ENCODE results near the gene TESK2. TPM values are rescaled to one million over a fixed set of nuclear protein-coding genes. Genes with fewer than 3 reads are reported as not detected.
A peak's percentile ranks its signal among the peaks of the same experiment; 100 is the strongest.
"Not testable (repeated sequence)": the region's sequence is repeated elsewhere in the genome, so short reads cannot be mapped to it uniquely, and the experiment has no call there.

TESK2 gene
- polyA plus RNA-seq, 3 donors: 3.9 to 13.1 (median 4.1) TPM

- Histone ChIP-seq H3K9me3 (replicated peaks in 1 of 2; ENCODE audit: control insufficient read depth in 1 of 2, insufficient read depth in 1 of 2, low read length in 2 of 2) (no peaks in the 10 kb centered on the region), H3K36me3 (replicated peaks in 1 of 2; ENCODE audit: control insufficient read depth in 1 of 2, insufficient read depth in 2 of 2, low read length in 2 of 2) (no peaks in the 10 kb centered on the region), H3K27ac (ENCODE audit: low read depth in 1 of 2, low read length in 2 of 2) (no peak overlapping the region), H2AFZ (ENCODE audit: insufficient read depth, low read depth, low read length, poor library complexity, severe bottlenecking) (no peak overlapping the region), H3K4me1 (ENCODE audit: control insufficient read depth in 1 of 2, insufficient read depth in 2 of 2, low read length in 2 of 2) (no peaks in the 10 kb centered on the region), H3K4me2 (replicated peaks; ENCODE audit: extremely low read depth, low read length, poor library complexity, severe bottlenecking) (no peak overlapping the region), H3K27me3 (ENCODE audit: control insufficient read depth in 2 of 2, insufficient read depth in 2 of 2, low read length in 2 of 2) (no peaks in the 10 kb centered on the region), H3K9ac (ENCODE audit: insufficient read depth, low read length, poor library complexity, severe bottlenecking) (no peak overlapping the region), H4K20me1 (ENCODE audit: insufficient read depth, low read length) (no peaks in the 10 kb centered on the region), H3K4me3 (replicated peaks in 1 of 3; ENCODE audit: low read depth in 2 of 3, low read length in 3 of 3) (no peak overlapping the region), H3K79me2 (ENCODE audit: insufficient read depth, low read length) (peaks cover 4% of the 10 kb centered on the region)
- peak overlapping the region in 2 of 7 donors; percentile 0 to 6 for H3K27ac Mint-ChIP-seq
- DNase-seq: no peak
- no peaks in the 10 kb centered on the region for H3K27me3 Mint-ChIP-seq (ENCODE audit: low read depth in 3 of 3)
- H3K9me3 Mint-ChIP-seq: peaks cover 0 to 4% (median 0%) of the 10 kb centered on the region in 7 donors
- TF ChIP-seq, protein P1, sequence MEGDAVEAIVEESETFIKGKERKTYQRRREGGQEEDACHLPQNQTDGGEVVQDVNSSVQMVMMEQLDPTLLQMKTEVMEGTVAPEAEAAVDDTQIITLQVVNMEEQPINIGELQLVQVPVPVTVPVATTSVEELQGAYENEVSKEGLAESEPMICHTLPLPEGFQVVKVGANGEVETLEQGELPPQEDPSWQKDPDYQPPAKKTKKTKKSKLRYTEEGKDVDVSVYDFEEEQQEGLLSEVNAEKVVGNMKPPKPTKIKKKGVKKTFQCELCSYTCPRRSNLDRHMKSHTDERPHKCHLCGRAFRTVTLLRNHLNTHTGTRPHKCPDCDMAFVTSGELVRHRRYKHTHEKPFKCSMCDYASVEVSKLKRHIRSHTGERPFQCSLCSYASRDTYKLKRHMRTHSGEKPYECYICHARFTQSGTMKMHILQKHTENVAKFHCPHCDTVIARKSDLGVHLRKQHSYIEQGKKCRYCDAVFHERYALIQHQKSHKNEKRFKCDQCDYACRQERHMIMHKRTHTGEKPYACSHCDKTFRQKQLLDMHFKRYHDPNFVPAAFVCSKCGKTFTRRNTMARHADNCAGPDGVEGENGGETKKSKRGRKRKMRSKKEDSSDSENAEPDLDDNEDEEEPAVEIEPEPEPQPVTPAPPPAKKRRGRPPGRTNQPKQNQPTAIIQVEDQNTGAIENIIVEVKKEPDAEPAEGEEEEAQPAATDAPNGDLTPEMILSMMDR (IDR thresholded peaks at IDR 0.05): no peak
- H3K4me3 Mint-ChIP-seq: no peak overlapping the region
- no CpG with 5 or more reads among the region's 3 CpGs for WGBS (ENCODE audit: insufficient coverage)
- intact Hi-C loops (cut with micrococcal nuclease): loop anchor here in 1 of 2 donors (5.0 kb wide), 1 partner anchor 115 kb away; no protein-coding TSS in a partner anchor
- peaks cover 8% of the 10 kb centered on the region for H3K4me1 Mint-ChIP-seq
- H3K36me3 Mint-ChIP-seq: no peaks in the 10 kb centered on the region
Observed at GRCh38 chr1:45477646-45478045, 13.3 kb downstream of the TESK2 start.

DNA sequence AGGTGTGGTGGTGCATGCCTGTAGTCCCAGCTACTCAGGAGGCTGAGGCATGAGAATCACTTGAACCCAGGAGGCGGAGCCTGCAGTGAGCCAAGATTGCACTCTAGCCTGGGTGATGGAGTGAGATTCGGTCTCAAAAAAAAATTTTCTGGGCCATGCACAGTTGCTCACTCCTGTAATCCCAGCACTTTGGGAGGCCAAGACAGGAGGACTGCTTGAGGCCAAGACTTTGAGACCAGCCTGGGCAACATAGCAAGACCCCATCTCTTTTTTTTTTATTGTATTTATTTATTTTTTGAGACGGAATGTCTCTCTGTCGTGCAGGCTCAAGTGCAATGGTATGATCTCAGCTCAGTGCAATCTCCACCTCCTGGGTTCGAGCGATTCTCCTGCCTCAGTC lies 16.8 kb downstream of the TESK2 start:
- H3K27ac ChIP-seq (ENCODE audit: low read depth in 1 of 2, low read length in 2 of 2); H3K9me3 Mint-ChIP-seq; H3K36me3 Mint-ChIP-seq; H3K27ac Mint-ChIP-seq; H3K9ac ChIP-seq (ENCODE audit: insufficient read depth, low read length, poor library complexity, severe bottlenecking); H3K27me3 ChIP-seq (ENCODE audit: control insufficient read depth in 2 of 2, insufficient read depth in 2 of 2, low read length in 2 of 2); H4K20me1 ChIP-seq (ENCODE audit: insufficient read depth, low read length); H3K4me3 ChIP-seq (replicated peaks in 1 of 3; ENCODE audit: low read depth in 2 of 3, low read length in 3 of 3); H3K4me3 Mint-ChIP-seq; H3K4me1 ChIP-seq (ENCODE audit: control insufficient read depth in 1 of 2, insufficient read depth in 2 of 2, low read length in 2 of 2); intact Hi-C loops (cut with micrococcal nuclease); H3K79me2 ChIP-seq (ENCODE audit: insufficient read depth, low read length); H3K4me1 Mint-ChIP-seq; H3K9me3 ChIP-seq (replicated peaks in 1 of 2; ENCODE audit: control insufficient read depth in 1 of 2, insufficient read depth in 1 of 2, low read length in 2 of 2); H3K4me2 ChIP-seq (replicated peaks; ENCODE audit: extremely low read depth, low read length, poor library complexity, severe bottlenecking); H2AFZ ChIP-seq (ENCODE audit: insufficient read depth, low read depth, low read length, poor library complexity, severe bottlenecking); DNase-seq; H3K27me3 Mint-ChIP-seq (ENCODE audit: low read depth in 3 of 3); H3K36me3 ChIP-seq (replicated peaks in 1 of 2; ENCODE audit: control insufficient read depth in 1 of 2, insufficient read depth in 2 of 2, low read length in 2 of 2): not testable (repeated sequence)
- 92% methylated on average over 2 of the region's 6 CpGs for WGBS (ENCODE audit: insufficient coverage)

Measured in CD14-positive monocyte (primary cell).